Keratinocyte (primary cell): ENCODE data around the gene DNAAF5. TPM values are rescaled to one million over a fixed set of nuclear protein-coding genes. Genes with fewer than 3 reads are reported as not detected.

ENCODE experiments used
- DNase-seq: peaks from one replicate; pipeline ENCODE4 v3.0.0-alpha.2; 2011; ENCODE audit warnings: low read depth, missing footprints, low spot score
- FAIRE-seq: peaks from 2 replicates; lab custom pipeline; 2011; peaks lifted over from hg19 to GRCh38; lab: Jason Lieb, UNC
- H2AFZ ChIP-seq: 2 replicates; pipeline ENCODE4 v1.6.0; 2012; ENCODE audit warnings: low read length, control low read depth, inconsistent platforms; ENCODE audit not compliant: control insufficient read depth
- H3K27ac ChIP-seq: 2 replicates; pipeline ENCODE4 v1.5.1; 2011; ENCODE audit warnings: low read length; ENCODE audit not compliant: control insufficient read depth, insufficient read depth
- H3K27me3 ChIP-seq: 3 replicates; pipeline ENCODE4 v1.6.0; 2011; ENCODE audit warnings: low read length; ENCODE audit not compliant: control insufficient read depth, insufficient read depth; ENCODE audit errors: extremely low read depth
- H3K36me3 ChIP-seq, 2 experiments: 2 replicates in 1 of 2; 3 replicates in 1 of 2; pipeline ENCODE4 v1.5.1; 2011; ENCODE audit warnings: low read length in 2 of 2, mild to moderate bottlenecking in 1 of 2; ENCODE audit not compliant: control insufficient read depth in 2 of 2, insufficient read depth in 2 of 2; ENCODE audit errors: extremely low read depth in 1 of 2
- H3K4me1 ChIP-seq: 3 replicates; pipeline ENCODE4 v1.5.1; 2011; ENCODE audit warnings: low read length; ENCODE audit not compliant: control insufficient read depth, insufficient read depth; ENCODE audit errors: extremely low read depth
- H3K4me2 ChIP-seq: 3 replicates; pipeline ENCODE4 v1.6.0; 2011; ENCODE audit warnings: low read depth, low read length; ENCODE audit not compliant: control insufficient read depth, insufficient read depth; ENCODE audit errors: extremely low read depth
- H3K4me3 ChIP-seq, 3 experiments: fragments of 200-600 bp in 1 of 3; sonication (generic) in 1 of 3; 2 replicates in 2 of 3; 3 replicates in 1 of 3; pipeline ENCODE4 v1.5.1; 2011 to 2016; ENCODE audit warnings: low read length in 3 of 3, mild to moderate bottlenecking in 3 of 3, control low read depth in 2 of 3, inconsistent platforms in 1 of 3, low read depth in 1 of 3, mixed read lengths in 1 of 3, mixed run types in 1 of 3, moderate library complexity in 1 of 3; ENCODE audit not compliant: control insufficient read depth in 2 of 3, insufficient read depth in 2 of 3; ENCODE audit errors: extremely low read depth in 1 of 3
- H3K79me2 ChIP-seq: 2 replicates; pipeline ENCODE4 v1.6.0; 2012; ENCODE audit warnings: low read length; ENCODE audit not compliant: control insufficient read depth, insufficient read depth
- H3K9ac ChIP-seq: 3 replicates; pipeline ENCODE4 v1.6.0; 2011; ENCODE audit warnings: low read length; ENCODE audit not compliant: control insufficient read depth, insufficient read depth; ENCODE audit errors: extremely low read depth
- H3K9me1 ChIP-seq: 3 replicates; pipeline ENCODE4 v1.6.0; 2011; ENCODE audit warnings: low read length; ENCODE audit not compliant: control insufficient read depth, insufficient read depth; ENCODE audit errors: extremely low read depth
- H3K9me3 ChIP-seq: 2 replicates; pipeline ENCODE4 v1.5.1; 2012; ENCODE audit warnings: low read depth, low read length; ENCODE audit not compliant: control insufficient read depth
- H4K20me1 ChIP-seq: 3 replicates; pipeline ENCODE4 v1.6.0; 2011; ENCODE audit warnings: low read length; ENCODE audit not compliant: control insufficient read depth, insufficient read depth; ENCODE audit errors: extremely low read depth
- CTCF ChIP-seq, 3 experiments: IDR thresholded peaks in 1 of 3; conservative IDR thresholded peaks in 1 of 3; optimal IDR thresholded peaks in 1 of 3; 2 replicates in 2 of 3; 3 replicates in 1 of 3; pipeline versions ENCODE3 to v1.5.1; 2011; ENCODE audit warnings: low read length in 3 of 3, mild to moderate bottlenecking in 3 of 3, moderate library complexity in 2 of 3, control low read depth in 1 of 3, inconsistent platforms in 1 of 3; ENCODE audit not compliant: insufficient read depth in 2 of 3; ENCODE audit errors: extremely low read depth in 1 of 3
- EZH2 ChIP-seq: IDR thresholded peaks from one replicate; pipeline ENCODE4 v1.6.1; 2012; ENCODE audit warnings: inconsistent platforms, mild to moderate bottlenecking, low read length, moderate library complexity
- dilution Hi-C: fragments of 300-500 bp; cut with MboI; formaldehyde crosslinking; loops from one replicate; pipeline ENCODE4 v1.7.0; 2020; ENCODE audit warnings: low sequenced_read_pairs; ENCODE audit not compliant: extremely low pct_ligation_motif_present
- polyA plus RNA-seq, 5 experiments: library from polyadenylated mRNA; depleted of rRNA in 3 of 5; stranded (reverse) in 3 of 5; stranded (forward) in 1 of 5; unstranded in 1 of 5; fragments of >200 nt; gene quantifications; 1 replicate in 1 of 5; 2 replicates in 3 of 5; 3 replicates in 1 of 5; pipeline versions ENCODE4 v1.2.1 to v1.2.3, GENCODE V29; 2011 to 2012; ENCODE audit warnings: missing spikeins in 2 of 5, low read depth in 1 of 5, low replicate concordance in 1 of 5

DNAAF5 gene
- polyA plus RNA-seq, 1 donor (not counting 4 experiments of a cell fraction or from before 2014, with no cell fraction given), result 16.3 TPM

GRCh38 chr7:777728-778078 is 51.2 kb downstream of the DNAAF5 start:
- Histone ChIP-seq H3K79me2 (no peaks in the 10 kb centered on the region), H4K20me1 (peaks cover 4% of the 10 kb centered on the region), H3K9me1 (no peaks in the 10 kb centered on the region), H3K4me2 (no peak overlapping the region), H2AFZ (no peak overlapping the region), H3K36me3 (peaks cover 13 to 35% of the 10 kb centered on the region in 2 experiments), H3K27me3 (no peaks in the 10 kb centered on the region), H3K4me1 (no peaks in the 10 kb centered on the region), H3K4me3 (no peak overlapping the region), H3K9me3 (no peaks in the 10 kb centered on the region), H3K27ac (no peak overlapping the region), H3K9ac (no peak overlapping the region)
- TF ChIP-seq EZH2 (no peak), CTCF (optimal IDR thresholded peaks at IDR 0.05 in 1 of 3, IDR thresholded peaks at IDR 0.05 in 1 of 3, conservative IDR thresholded peaks at IDR 0.05 in 1 of 3; ENCODE audit: extremely low read depth in 1 of 3, insufficient read depth in 2 of 3, low read length in 3 of 3) (no peak)
- FAIRE-seq (no peak), DNase-seq (no peak)
- dilution Hi-C loops, result no loop called here

GRCh38 chr7:778271-778967 is 51.9 kb downstream of the DNAAF5 start:
- no peaks in the 10 kb centered on the region for H3K79me2 ChIP-seq
- dilution Hi-C loops, result no loop called here
- no peaks in the 10 kb centered on the region for H3K27me3 ChIP-seq
- H4K20me1 ChIP-seq, result peaks cover 4% of the 10 kb centered on the region
- H3K4me1 ChIP-seq, result no peaks in the 10 kb centered on the region
- no peaks in the 10 kb centered on the region for H3K9me1 ChIP-seq
- no peaks in the 10 kb centered on the region for H3K9me3 ChIP-seq
- H3K4me3 ChIP-seq, result no peak overlapping the region
- no peak overlapping the region for H3K9ac ChIP-seq
- DNase-seq (no peak), FAIRE-seq (no peak)
- no peak overlapping the region for H2AFZ ChIP-seq
- TF ChIP-seq EZH2 (no peak), CTCF (optimal IDR thresholded peaks at IDR 0.05 in 1 of 3, IDR thresholded peaks at IDR 0.05 in 1 of 3, conservative IDR thresholded peaks at IDR 0.05 in 1 of 3; ENCODE audit: extremely low read depth in 1 of 3, insufficient read depth in 2 of 3, low read length in 3 of 3) (no peak)
- no peak overlapping the region for H3K4me2 ChIP-seq
- peaks cover 12 to 40% of the 10 kb centered on the region in 2 experiments for H3K36me3 ChIP-seq
- H3K27ac ChIP-seq, result no peak overlapping the region
